ENCODE data around the gene WWOX.

WWOX gene

GRCh38 chr16:78147911-78148401, 48.5 kb downstream of the WWOX start:
- no peak for DNase-seq

GRCh38 chr16:78150233-78150632, 50.8 kb downstream of the WWOX start:
- no peak for DNase-seq

DNA sequence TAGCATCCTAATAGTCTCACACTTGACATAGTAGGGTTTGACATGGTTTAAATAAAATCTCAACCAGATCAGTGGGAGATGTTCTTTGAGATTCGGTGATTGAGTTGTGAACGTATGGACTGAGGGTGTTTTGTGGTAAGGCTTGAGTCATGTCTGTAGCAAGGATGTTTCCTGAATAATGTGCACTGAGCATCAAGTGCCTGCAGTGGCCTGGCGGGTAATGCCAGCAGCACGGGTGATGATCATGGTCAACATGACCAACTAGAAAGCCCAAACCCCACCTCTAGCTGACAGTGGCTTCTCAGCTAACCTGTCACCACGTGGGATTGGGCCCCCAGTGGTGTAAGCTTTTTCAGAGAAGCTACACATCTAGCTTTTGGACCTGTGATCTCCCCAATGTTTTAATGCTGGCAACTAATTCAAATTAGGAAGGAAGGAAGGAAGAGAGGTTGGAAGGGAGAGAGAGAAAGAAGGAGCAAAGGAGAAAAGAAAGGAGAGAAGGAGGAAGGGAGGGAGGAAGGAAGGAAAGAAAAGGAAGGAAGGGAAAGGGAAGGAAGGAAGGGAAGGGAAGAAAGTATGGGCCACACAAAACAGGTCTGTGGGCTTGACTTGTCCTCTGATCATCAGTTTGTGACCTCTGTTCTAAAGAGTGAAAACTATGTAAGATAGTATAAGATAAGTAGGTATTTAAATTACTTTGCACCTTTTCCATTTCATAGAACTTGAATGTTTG, 55.4 kb downstream of the WWOX start:
- peak; percentile 52 for DNase-seq

GRCh38 chr16:78155791-78156345, 56.4 kb downstream of the WWOX start:
- no peak for DNase-seq

DNA sequence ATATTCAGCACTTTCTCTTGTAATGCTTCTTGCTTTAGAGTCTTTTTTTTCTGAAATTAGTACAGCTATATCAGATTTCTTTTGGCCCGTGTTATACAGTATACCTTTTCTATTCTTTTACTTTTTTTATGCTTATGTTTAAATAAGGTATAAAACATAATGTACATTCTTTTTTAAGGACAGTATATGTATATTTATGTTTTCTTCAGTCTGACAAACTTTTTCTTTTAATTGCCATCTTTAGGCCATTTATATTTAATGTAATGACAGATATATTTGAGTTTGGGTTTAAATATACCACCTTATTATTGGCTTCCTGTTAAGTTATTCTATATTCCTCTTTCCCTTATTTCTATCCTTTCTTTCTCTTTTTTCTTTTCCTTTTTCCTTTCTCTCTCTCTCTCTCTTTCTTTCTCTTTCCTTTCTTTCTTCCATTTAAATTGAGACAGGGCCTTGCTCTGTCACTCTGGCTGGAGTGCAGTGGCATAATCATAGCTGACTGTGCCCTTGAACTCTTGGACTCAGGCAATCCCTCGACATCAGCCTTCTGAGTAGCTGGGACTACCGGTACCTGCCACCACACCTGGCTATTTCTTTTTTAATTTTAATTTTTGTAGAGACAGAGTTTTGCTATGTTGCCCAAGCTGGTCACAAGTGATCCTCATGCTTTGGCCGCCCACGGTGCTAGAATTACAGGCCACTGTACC, 61.7 kb downstream of the WWOX start:
- no peak for DNase-seq

GRCh38 chr16:78163772-78164670, 64.6 kb downstream of the WWOX start:
- DNase-seq: no peak

- DNase-seq: no peak
These were observed 71.1 kb downstream of the WWOX start for GRCh38 chr16:78170494-78170933.

DNA sequence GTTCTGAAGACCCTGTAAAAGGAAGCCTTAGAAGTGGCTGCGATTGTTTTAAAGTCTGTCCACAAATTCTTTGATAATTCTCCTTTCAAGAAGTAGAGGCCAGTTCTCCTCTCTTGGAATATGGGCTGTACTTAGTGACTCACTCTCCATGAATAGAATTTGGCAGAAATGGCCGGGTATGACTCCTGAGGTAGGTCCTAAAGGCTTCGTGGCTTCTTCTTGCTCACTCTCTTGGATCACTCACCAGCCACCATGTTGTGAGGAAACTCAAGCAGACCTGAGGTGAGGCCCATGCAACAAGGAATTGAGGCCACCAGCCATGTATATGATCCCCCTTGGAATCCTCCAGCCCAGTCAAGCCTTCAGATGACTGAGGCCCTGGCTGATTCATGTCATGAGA, 75.8 kb downstream of the WWOX start:
- DNase-seq: no peak

- DNase-seq: no peak
These were observed 77.0 kb downstream of the WWOX start for GRCh38 chr16:78176435-78176834.

- no peak for DNase-seq
These were observed 77.8 kb downstream of the WWOX start for GRCh38 chr16:78177218-78177617.

GRCh38 chr16:78177987-78178386, 78.5 kb downstream of the WWOX start:
- no peak for DNase-seq

DNA sequence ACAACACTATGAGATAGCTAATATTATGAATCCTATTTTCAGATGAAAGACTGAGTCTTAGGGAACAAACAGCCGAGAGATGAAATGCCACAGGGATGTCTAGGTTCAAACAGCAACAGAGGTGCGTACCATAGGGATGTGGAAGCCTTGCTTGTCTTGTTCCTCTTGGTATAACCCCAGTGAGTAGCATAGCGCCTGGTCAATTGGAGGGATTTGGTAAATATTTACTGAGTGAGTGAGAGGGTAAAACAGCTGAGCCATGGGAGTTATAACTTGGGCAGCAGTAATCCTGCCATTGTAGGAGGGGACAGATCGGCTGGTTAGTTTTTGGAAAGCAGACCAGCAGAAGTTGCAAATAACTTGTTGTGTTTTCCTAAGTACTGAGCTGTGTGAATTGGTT, 80.2 kb downstream of the WWOX start:
- DNase-seq: no peak

GRCh38 chr16:78180349-78180748, 80.9 kb downstream of the WWOX start:
- DNase-seq: no peak

DNA sequence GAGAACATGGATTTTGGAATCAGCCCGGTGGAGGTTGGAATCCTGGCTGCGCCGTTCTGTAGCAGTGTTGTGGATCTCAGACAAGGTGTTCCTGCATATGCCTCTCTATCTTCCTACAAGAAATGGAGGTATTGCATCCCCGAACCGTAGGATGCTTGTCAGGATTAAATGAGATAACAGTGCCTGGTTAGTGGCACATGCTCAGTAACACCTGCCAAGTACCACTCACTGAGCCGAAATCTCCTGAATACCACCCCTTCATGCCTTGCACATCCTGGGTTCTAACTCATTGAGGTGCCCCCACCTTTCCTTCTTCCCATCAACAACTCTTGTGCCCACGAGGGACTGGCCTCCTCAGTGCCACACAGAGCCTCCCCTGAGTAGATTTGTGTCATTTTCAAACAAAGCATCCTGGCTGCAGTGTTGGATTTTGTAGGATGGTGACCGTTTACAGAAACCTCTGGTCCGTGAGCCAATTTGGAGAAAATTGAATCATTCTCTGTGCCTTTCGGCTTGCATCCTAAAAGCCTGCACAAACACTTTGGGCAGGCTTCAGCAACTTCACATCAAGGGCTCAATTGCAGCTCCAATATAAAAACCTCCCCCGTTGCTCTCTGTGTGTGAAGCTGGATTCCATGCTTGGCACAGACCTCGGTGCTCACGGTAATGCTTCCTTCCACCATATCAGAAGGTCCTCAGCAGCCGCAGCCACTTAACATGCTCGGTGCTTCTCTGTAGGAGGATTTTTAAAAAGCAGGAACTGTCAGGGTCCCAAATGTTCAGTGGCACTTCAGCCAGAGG, 84.2 kb downstream of the WWOX start:
- no peak for DNase-seq

- DNase-seq: no peak
These were observed 85.1 kb downstream of the WWOX start for GRCh38 chr16:78184238-78185183.

DNA sequence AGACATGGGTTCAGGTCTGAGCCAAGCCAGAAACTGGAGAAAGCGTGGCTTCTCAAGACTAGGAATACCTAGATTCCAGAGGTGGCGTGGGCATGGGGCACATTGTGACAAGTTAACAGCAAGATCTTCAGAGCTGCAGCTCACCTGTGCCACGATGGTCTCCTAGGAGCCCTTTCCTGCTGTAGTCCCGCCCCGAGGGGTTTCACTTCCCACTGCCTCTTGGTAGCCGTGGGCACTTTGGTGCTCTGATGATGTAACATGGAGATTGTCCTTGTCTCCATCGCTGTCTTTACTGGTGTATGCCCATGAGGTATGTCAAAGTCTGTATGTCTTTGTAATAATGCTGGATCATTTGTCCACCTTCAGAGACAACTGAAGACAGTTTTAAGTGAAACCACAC, 89.7 kb downstream of the WWOX start:
- no peak for DNase-seq

DNA sequence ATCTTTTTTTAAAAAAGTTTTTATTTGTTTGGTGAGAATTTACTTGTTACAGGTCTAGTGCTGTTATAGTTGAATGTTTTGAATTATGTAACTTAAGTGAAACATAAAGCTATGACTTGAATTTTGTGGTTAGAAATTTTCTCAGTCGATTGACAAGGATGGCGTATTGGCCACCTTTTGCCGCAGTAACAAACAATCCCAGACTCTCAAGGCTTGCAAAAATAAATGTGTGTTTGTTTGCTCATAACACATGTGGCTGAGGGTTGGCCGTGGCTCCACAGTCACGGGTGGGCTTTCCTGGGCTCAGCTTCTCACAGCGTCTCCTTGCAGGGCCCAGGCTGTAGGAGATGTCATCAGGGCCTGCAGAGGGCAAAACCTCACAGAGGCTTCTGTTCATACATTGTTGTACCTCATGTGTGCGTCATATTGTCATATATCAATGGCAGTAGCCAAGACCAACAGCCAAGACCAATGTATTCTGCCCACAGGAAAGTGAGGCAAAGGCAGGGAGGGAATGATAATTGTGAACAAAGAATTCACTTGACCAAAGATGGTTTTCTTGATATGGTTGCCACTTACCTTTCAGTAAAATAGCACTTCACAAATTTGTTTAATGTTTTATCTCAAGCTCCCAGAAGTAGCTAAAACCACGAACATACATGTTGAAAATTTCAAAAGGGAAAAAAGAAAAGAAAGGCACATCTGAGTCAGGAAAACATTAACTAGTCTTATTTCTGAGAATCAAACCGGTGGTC, 93.5 kb downstream of the WWOX start:
- DNase-seq: no peak

- no peak for DNase-seq
These were observed 95.5 kb downstream of the WWOX start for GRCh38 chr16:78194948-78195347.

DNA sequence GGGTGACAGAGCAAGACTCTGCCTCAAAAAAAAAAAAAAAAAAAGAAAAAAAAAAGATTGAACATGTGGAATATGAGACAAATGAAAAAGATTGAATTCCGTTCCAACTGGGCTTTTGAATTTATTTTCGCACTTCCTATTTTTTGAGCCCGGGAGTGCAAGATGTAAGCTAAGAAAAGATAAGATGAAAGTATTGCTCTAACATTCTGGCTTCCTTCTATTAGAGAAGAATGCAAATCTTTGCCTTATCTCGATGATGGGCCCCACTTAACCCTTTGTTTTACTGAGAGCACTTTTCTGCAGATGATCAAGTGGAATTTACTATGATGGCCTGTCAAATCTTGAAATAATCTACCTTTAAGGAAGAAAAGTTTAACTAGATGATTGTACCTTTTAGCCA, 96.3 kb downstream of the WWOX start:
- no peak for DNase-seq

- no peak for DNase-seq
These were observed 97.0 kb downstream of the WWOX start for GRCh38 chr16:78196502-78196901.

All from activated CD4-positive, alpha-beta T cell treated with anti-CD3 and anti-CD28 coated beads, Interleukin-2, Interleukin-6, amounts not matched to agents 100 ng/mL and 50 ng/mL, durations not matched to agents 16 hours and 8 hours (primary cell).